Cerebellar nuclear complex (tissue), 1 donor: ENCODE measurements around the gene NOTCH1.
"Not testable (repeated sequence)": the region's sequence is repeated elsewhere in the genome, so short reads cannot be mapped to it uniquely, and the experiment has no call there.

Experiments
- DNase-seq, 2 experiments: peaks; one replicate each; lab custom pipeline; 2025; lab: John Stamatoyannopoulos, UW

NOTCH1 gene

DNA sequence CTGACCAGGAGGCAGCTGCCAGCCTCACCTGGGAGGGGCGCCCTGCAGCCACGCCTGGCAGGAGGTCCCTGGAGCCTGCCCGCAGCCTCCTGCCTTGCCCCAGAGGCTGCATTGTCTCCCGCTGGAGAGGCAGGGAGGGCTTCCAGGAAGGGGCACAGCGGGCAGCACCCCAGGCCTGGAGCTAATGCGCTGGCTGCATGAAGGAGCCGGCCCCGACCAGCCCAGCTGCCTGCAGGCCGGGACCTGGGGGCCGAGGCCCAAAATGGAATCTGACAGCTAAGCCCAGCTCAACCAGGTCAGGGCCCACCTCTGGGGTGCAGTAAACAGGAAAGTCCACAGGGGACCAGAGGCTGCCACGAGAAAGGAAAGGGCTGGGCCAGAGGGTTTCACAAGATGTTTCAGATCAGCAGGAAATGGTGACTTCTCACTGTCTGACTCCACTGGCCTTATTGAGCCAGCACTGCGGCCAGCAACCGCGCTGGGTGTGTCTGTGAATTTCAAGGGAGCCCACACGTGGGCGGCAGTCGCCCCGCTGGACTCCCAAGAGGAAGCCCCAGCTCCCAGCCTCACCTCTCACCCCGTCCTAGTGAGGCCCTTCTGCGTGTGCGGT lies 18.6 kb upstream of the NOTCH1 start:
- no peak for DNase-seq

DNA sequence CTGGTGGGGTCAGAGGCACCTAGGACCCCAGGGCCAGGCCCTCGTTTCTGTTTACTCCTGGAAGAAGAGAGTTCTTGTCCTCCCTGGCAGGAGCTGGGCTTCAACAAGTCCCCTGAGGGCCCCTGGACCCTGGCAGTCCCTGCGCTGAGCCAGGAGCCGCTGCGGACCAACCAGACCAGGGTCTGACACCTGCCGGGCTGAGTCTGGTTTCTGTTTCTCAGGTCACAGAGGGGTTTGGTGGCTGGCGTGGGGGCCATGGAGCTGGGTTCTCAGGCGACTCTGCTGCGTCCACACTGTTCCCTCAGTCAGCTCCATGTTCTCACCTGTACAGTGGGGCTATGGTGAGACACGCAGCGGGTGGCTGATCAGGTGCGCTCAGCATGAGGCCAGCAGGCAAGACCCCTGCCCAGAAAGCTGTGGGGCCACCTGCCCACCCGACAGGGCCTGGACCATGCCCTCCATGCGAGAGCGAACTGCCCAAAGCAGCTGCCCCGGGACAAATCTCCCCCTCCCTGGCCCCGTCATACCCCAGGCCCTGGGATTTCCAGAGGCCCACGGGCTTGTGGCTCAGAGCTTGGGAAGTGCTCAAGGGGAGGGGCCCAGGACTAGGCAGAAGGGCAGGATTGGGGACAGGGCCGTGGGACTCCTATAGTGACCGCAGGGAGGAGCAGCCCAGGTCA lies 17.9 kb upstream of the NOTCH1 start:
- no peak for DNase-seq

DNA sequence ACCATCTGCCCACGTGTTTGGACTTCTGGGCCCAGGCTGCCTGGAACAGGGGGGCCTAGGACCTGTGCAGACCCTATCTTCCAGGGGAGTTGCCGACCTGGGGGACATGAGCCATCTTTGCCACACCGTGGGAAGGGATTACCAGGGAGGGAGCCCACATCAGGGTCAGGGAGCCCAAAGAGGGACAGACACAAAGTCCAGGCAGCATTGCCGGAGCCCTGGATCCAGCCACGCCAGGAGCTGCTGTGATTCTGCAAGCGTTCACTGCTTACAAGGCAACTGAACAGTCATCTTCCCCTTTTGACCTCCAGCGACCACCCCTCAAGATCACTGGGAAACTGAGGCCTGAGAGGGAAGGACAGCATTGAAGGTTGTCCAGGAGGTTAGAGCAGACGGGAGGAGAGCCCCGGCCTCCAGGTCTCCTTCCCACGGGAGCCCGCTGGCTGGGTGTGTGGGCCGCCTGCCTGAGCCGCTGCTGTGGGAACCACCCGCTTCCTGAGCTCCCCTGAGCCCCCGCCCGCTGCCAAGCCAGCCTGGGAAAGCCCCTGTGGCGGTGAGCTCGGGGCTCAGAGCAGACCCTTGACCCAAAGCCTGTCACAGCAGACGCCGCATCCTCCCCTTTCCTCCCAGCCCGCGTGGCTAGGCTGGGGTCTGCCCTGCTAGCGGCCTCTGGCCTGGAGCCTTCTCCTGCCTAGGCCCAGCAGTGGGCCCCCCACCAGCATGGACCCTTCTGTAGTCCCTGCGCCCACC lies 17.1 kb upstream of the NOTCH1 start:
- no peak for DNase-seq

GRCh38 chr9:136561779-136562178 lies 15.9 kb upstream of the NOTCH1 start:
- DNase-seq, result no peak

DNA sequence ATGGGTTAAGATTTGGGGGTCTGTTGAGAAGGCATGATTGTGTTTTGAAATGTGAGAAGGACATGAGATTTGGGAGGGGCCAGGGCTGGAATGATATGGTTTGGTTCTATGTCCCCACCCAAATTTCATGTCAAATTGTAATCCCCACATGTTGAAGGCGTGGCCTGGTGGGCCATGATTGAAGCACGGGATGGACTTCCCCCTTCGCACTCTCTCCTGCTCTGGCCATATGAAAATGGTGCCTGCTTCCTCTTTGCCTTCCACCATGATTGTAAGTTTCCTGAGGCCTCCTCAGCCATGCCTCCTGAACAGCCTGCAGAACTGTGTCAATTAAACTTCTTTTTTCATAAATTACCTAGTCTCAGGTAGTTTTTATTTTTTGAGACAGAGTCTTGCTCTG lies 14.7 kb upstream of the NOTCH1 start:
- no peak for DNase-seq

GRCh38 chr9:136559371-136559770 lies 13.5 kb upstream of the NOTCH1 start:
- DNase-seq, result not testable (repeated sequence)

GRCh38 chr9:136558846-136559245 lies 13.0 kb upstream of the NOTCH1 start:
- DNase-seq, result not testable (repeated sequence)

DNA sequence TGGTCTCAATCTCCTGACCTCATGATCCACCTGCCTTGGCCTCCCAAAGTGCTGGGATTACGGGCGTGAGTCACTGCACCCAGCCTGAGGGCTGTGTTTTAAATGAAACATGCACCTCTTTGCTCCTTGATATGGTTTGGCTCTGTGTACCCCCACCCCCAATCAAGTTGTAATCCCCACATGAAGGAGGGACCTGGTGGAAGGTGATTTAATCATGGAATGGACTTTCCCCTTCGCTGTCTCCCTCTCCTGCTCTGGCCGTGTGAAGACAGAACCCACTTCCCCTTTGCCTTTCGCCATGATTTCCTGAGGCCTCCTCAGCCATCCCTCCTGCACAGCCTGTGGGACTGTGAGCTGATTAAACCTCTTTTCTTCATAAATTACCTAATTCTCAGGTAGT lies 12.5 kb upstream of the NOTCH1 start:
- no peak for DNase-seq

GRCh38 chr9:136557036-136557435 lies 11.2 kb upstream of the NOTCH1 start:
- DNase-seq, result no peak

- DNase-seq, result no peak
Measured at GRCh38 chr9:136556166-136556565, 10.3 kb upstream of the NOTCH1 start.

DNA sequence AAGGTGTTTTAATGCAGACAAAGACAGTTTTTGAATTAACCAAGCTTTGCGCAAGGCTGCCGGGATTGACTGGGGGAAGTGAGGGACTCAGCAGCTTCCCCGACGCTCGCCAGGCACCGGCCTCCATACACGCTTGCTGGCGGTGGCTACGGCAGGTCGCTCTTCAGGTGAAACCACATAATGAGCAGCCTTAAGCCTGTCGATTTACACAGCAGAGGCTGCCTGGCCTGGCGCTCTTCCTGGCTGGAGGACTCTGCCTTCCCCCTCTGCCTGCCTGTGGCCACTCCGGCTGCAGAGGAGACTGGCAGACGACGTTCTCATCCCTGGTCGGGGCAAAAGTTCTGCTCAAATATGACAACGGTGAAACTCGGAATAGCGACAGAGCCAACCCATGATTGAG lies 9.0 kb upstream of the NOTCH1 start:
- DNase-seq, result no peak

DNA sequence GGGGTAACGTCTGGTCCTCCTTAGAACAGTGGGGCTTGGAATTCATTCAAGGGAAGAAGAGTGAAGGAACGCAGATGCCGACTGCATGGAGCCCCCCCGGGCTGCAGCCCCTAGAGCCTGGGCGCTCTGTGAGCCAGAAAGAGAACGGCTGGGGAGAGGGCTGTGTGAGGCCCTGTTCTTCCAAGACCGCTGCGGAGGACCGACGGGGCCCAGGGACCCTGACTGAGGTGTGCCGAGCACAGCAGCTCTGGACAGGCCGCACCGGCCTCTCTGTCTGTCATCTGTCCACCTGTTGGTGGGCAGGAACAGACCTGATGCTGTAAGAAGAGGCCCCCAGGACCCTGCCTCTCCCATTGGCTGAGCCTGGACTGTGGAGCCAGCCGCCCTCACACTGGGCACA lies 7.7 kb upstream of the NOTCH1 start:
- DNase-seq, result no peak

DNA sequence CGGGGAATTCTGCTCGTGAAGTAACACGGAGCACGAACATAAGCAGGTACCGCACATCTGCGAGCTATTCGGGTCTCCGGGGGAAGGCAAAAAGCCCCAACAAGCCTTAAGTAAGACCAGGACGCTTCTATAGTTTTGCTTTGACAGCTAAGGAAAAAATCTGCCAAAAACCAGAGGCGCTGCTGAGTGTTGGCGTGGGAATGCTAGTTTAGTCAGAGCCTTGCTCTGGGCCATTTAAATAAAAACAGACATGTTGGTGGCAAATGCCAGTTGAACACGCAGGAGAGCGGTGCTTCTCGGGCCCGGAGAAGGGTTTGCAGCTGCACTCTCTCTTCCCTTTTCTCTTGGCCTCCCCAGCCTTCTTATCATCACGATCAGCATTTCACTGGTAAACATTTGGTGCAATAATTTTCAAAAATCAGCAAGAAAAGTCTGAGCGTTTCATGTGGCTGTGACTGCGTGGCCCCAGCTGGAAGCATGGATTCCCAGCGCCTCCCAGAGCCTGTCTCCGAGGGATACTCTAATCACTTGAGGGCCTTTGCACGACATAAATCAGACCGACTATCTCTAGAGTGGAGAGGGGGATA lies 6.4 kb upstream of the NOTCH1 start:
- no peak for DNase-seq

DNA sequence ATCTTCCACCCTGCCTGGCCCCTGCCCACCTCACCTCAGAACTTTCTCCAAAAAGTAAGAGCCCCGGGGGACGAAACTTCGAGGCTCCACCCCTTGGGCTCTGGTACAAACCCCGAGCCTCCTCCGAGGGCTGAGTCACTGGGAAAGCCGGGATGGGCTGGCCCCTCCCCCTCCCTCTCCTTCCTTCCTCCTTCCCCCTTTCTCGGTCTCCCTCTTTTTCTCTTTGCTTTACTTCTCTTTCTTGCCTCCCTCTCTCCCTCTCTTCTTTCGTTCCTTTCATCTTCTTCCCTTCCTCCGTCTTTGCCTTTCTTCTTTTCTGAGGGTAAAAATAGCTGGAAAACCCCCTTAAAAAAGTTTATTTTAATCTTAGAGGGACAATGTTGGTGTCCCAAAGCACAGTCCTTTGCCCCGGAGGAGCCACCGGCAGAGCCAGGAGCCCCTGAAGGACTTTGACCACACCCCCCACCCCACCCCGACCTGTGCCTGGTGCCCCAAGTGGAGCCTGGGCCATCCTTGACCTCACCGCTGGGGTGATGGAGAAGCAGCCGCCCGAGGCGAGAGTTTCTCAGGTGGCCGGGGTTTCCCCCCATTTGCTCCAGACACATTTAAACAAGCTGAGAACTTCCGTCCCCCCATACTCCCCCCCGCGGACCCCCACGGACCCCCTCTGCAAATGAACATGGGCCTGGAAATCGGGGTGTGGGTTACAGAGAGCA lies 5.7 kb upstream of the NOTCH1 start:
- no peak for DNase-seq

DNA sequence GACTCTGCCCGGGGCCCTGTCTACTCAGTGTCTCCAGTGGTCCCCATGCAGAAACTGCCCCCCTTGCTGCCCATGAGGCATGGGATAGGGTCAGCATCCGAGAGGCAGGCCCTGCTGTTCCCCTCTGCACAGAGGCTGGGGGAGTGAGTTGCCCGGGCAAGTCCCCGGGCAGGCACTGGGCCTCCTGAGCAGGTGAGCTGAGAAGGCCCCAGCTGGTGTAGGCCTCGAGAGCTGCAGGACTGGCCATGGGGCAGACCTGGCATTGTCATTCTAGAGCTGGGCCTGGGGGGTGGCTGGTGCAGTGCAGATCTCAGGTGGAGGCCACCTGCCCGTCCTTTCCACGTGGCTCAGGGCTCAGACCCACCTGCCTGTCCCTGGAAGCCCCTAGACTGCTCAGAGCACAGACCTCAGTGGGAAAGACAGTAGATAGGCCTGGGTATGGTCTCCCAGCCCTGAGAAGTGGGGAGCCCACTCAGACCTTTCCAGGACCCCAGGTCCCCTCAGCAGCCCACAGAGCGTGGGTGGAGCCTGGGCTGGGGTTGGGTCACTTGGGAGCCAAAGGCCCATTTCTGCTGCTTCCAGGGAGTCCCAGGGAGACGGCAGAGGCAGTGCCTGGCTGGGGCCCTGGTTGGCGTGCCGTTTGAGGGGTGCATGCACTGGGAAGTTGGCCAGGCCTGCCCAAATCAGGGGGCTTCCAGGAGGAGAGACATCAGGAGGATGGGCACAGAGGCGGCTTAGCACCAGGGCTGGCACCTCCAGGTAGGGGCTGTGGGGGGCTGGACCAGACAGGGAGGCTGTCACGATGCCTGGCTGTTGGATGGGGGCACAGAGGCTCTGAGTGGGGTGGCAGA lies 4.8 kb upstream of the NOTCH1 start:
- DNase-seq, result no peak

GRCh38 chr9:136549010-136549980 lies 3.4 kb upstream of the NOTCH1 start:
- DNase-seq, result no peak

- no peak for DNase-seq
Measured at GRCh38 chr9:136547508-136548215, 1.8 kb upstream of the NOTCH1 start.

DNA sequence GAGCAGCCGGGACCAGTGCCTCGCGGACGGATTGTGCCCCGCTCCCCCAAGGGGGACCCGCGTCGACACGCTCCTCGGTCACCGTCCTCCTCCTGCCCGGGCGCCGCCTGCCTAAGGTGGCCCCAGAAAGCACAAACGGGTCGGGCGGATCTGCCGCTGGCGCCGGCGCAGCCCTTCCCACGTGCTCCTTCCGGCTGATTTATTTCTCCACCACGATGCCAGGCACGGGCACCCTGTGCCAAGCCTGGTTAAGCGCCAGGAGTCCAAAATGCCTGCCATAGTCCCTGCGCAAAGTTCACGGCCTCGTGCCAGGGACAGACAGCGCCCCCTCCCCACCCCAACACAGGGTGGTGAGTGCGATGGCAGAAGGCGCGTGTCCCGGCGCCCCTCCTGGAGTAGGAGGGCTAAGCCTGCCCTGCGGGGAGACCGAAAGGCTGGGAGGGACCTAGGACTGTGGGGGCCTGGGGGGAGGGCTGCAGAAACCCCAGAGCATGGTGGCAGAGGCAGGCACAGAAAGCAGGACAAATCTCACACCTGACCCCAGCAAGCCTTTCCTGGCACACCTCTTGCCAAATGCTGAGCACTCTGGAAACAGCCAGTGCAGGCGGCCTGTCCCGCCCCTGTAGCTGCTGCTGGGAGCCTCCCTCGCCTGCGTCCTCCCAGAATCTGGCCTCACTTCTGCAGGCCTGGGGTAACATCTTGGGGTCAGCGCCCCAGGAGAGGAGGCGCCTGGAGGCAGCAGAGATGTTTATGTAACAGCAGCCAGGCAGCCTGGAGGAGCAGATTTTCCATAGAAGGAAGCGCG lies 1.1 kb upstream of the NOTCH1 start:
- DNase-seq, result no peak

DNA sequence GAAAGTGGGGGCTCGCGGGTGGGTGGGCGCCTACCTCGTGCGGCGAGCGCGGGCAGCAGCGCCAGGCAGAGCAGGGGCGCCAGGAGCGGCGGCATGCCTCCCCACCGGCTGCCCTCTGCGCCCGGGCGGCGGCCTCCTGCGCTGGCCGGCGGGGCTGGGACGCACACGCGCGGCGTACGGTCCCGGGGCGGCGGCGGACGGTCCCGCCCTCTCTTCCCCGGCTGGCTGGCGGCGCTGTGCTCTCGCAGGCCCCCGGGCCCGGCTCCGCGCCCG lies 220 bp downstream of the NOTCH1 start:
- DNase-seq, result no peak
